ENCODE data around the gene PRIM2.
"Not testable (repeated sequence)": the region's sequence is repeated elsewhere in the genome, so short reads cannot be mapped to it uniquely, and the experiment has no call there.

The PRIM2 gene

DNA sequence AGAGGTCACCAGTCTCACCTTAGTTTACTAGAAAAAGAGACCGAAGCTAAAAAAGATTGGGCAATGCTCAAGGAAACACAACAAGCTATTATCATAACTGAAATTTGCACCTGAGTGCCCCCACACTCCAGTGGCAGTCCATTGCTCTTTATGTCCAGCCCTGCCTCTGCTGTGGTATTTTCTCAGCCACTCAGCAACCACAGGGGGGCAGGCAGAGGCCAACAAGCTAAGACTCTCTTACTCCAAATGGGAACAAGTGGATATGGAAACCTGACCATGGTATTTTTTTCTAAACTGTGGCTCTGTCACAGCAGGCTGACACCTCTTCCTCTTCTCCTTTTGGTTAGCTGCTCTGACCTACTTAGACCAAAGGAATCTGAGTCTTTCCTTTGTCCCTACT lies 355.9 kb downstream of the PRIM2 start:
- peaks cover 12% of the 10 kb centered on the region for H3K27me3 Mint-ChIP-seq
- not testable (repeated sequence) for H3K4me1 Mint-ChIP-seq (ENCODE audit: low read depth); H3K36me3 Mint-ChIP-seq (ENCODE audit: low read depth); H3K27ac Mint-ChIP-seq; H3K4me3 Mint-ChIP-seq; H3K9me3 Mint-ChIP-seq; DNase-seq

DNA sequence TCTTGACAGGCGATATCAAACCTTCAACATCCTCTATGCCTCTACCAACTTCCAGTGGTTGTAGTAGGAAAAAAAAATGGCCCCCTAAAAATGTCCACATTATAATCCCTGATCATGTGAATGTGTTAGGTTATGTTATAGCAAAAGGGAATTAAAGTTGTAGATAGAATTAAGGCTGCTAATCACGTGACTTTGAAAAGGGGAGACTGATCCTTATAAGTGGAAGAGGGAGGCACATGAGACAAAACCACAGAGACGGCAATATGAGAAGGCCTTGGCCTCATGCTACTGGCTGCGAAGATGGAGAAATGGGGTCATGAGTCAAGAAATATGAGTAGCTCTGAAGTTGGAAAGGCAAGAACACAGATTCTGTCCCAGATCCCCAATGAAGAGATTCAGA lies 358.0 kb downstream of the PRIM2 start:
- H3K9me3 Mint-ChIP-seq; DNase-seq; H3K27ac Mint-ChIP-seq; H3K36me3 Mint-ChIP-seq (ENCODE audit: low read depth); H3K4me1 Mint-ChIP-seq (ENCODE audit: low read depth); H3K4me3 Mint-ChIP-seq: not testable (repeated sequence)
- peaks cover 17% of the 10 kb centered on the region for H3K27me3 Mint-ChIP-seq

DNA sequence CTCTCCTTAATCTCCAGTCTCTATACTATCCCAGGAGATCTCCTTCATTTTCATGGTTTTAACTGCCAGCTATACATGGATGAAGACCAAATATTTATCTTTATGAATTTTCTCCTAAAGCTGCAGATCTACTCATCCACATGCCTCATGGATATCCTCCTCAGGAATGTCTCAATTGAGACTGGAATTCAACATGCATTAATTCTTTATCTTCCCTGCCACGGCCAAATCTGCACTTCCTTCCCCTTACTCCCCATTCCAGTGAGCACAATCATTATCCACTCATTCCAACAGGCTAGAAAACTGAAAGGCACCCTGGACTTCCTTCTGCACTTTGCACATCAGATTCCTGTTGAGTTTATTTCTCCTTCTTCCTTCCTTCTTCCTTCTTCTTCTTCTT lies 379.0 kb downstream of the PRIM2 start:
- H3K36me3 Mint-ChIP-seq (ENCODE audit: low read depth); H3K9me3 Mint-ChIP-seq; H3K4me1 Mint-ChIP-seq (ENCODE audit: low read depth); H3K27ac Mint-ChIP-seq; DNase-seq; H3K4me3 Mint-ChIP-seq; H3K27me3 Mint-ChIP-seq: not testable (repeated sequence)

All from activated T-cell treated with anti-CD3 and anti-CD28 coated beads, Interleukin-2, amount 50 U/mL, for 24 hours (primary cell).